Activated CD4-positive, alpha-beta memory T cell treated with anti-CD3 and anti-CD28 coated beads, Interleukin-2, amount 10 ng/mL, durations not matched to agents 7 days and 5 days (primary cell): ENCODE data around the gene CECR2. TPM values are rescaled to one million over a fixed set of nuclear protein-coding genes. Genes with fewer than 3 reads are reported as not detected.
"Not testable (repeated sequence)": the region's sequence is repeated elsewhere in the genome, so short reads cannot be mapped to it uniquely, and the experiment has no call there.

Experiments
- CTCF ChIA-PET: fragments of 350-600 bp; sonication (Branson Sonifier 250); formaldehyde crosslinking; loops from one replicate; lab custom pipeline; 2021; ENCODE audit warnings: antibody characterized with exemption, inconsistent platforms; lab: Charles Lee
- POLR2A ChIA-PET: fragments of 350-600 bp; sonication (Branson Sonifier 250); formaldehyde crosslinking; loops from one replicate; lab custom pipeline; 2021; ENCODE audit warnings: antibody characterized with exemption; lab: Charles Lee
- DNase-seq: peaks from one replicate; pipeline ENCODE4 v3.0.0-alpha.2; 2020
- H3K27ac Mint-ChIP-seq: one replicate; pipeline ENCODE4 v1.8.0; 2021; ENCODE audit warnings: mild to moderate bottlenecking, mixed read lengths
- H3K27me3 Mint-ChIP-seq: one replicate; pipeline ENCODE4 v1.8.0; 2021; ENCODE audit warnings: mixed read lengths
- H3K36me3 Mint-ChIP-seq: one replicate; pipeline ENCODE4 v1.8.0; 2021; ENCODE audit warnings: low read depth, mixed read lengths
- H3K4me1 Mint-ChIP-seq: one replicate; pipeline ENCODE4 v1.8.0; 2021; ENCODE audit warnings: mixed read lengths
- H3K4me3 Mint-ChIP-seq: one replicate; pipeline ENCODE4 v1.8.0; 2021; ENCODE audit warnings: mild to moderate bottlenecking, mixed read lengths
- H3K9me3 Mint-ChIP-seq: one replicate; pipeline ENCODE4 v1.8.0; 2021; ENCODE audit warnings: mixed read lengths
- total RNA-seq, 2 experiments: library from RNA; stranded (reverse); gene quantifications; one replicate each; pipeline ENCODE4 v1.2.3, GENCODE V29; 2021

CECR2 gene
- total RNA-seq, 2 experiments from 2014 or later = 0.05 TPM; not detected in 1

- H3K36me3 Mint-ChIP-seq, DNase-seq, H3K27ac Mint-ChIP-seq, H3K9me3 Mint-ChIP-seq, CTCF ChIA-PET, H3K4me1 Mint-ChIP-seq, H3K4me3 Mint-ChIP-seq, POLR2A ChIA-PET: not testable (repeated sequence)
- peaks cover 16% of the 10 kb centered on the region for H3K27me3 Mint-ChIP-seq
These were observed 58.3 kb downstream of the CECR2 start for GRCh38 chr22:17427528-17427927.

- CTCF ChIA-PET = interaction anchor here (2.1 kb wide), 1 partner anchor 258 kb away, joined by 6 read pairs; no protein-coding TSS in a partner anchor
- no peak for DNase-seq
- no peaks in the 10 kb centered on the region for H3K9me3 Mint-ChIP-seq
- H3K36me3 Mint-ChIP-seq = no peaks in the 10 kb centered on the region
- peaks cover 16% of the 10 kb centered on the region for H3K27me3 Mint-ChIP-seq
- no peak overlapping the region for H3K27ac Mint-ChIP-seq
- peaks cover 5% of the 10 kb centered on the region for H3K4me1 Mint-ChIP-seq
- POLR2A ChIA-PET = no interaction called here
- H3K4me3 Mint-ChIP-seq = no peak overlapping the region
These were observed 60.3 kb downstream of the CECR2 start for GRCh38 chr22:17429516-17429915.

GRCh38 chr22:17430412-17430811, 61.2 kb downstream of the CECR2 start:
- DNase-seq = no peak
- Mint-ChIP-seq H3K27me3 (peaks cover 19% of the 10 kb centered on the region), H3K4me1 (peaks cover 5% of the 10 kb centered on the region), H3K27ac (no peak overlapping the region), H3K36me3 (no peaks in the 10 kb centered on the region), H3K9me3 (no peaks in the 10 kb centered on the region), H3K4me3 (no peak overlapping the region)
- POLR2A ChIA-PET = interaction anchor here (1.2 kb wide), 1 partner anchor 16 kb away, joined by 3 read pairs; no protein-coding TSS in a partner anchor
- CTCF ChIA-PET = interaction anchor here (0.5 to 2.1 kb wide), 3 partner anchors 14 to 259 kb away, joined by 3 to 6 read pairs (median 3); no protein-coding TSS in a partner anchor

- H3K9me3 Mint-ChIP-seq = no peaks in the 10 kb centered on the region
- no peaks in the 10 kb centered on the region for H3K36me3 Mint-ChIP-seq
- peaks cover 15% of the 10 kb centered on the region for H3K27me3 Mint-ChIP-seq
- H3K4me1 Mint-ChIP-seq = peaks cover 5% of the 10 kb centered on the region
- no peak for DNase-seq
- ChIA-PET CTCF (interaction anchor here (0.5 to 2.1 kb wide), 3 partner anchors 15 to 259 kb away, joined by 3 to 6 read pairs (median 3); no protein-coding TSS in a partner anchor), POLR2A (interaction anchor here (1.2 kb wide), 1 partner anchor 15 kb away, joined by 3 read pairs; no protein-coding TSS in a partner anchor)
- no peak overlapping the region for H3K4me3 Mint-ChIP-seq
- H3K27ac Mint-ChIP-seq = no peak overlapping the region
These were observed 61.9 kb downstream of the CECR2 start for GRCh38 chr22:17431179-17431578.

GRCh38 chr22:17434856-17435255, 65.6 kb downstream of the CECR2 start:
- Mint-ChIP-seq H3K9me3 (no peaks in the 10 kb centered on the region), H3K27ac (no peak overlapping the region), H3K27me3 (peaks cover 13% of the 10 kb centered on the region), H3K4me3 (no peak overlapping the region), H3K4me1 (peaks cover 5% of the 10 kb centered on the region), H3K36me3 (no peaks in the 10 kb centered on the region)
- no peak for DNase-seq
- ChIA-PET CTCF (no interaction called here), POLR2A (no interaction called here)

- Mint-ChIP-seq H3K36me3 (no peaks in the 10 kb centered on the region), H3K4me1 (peaks cover 5% of the 10 kb centered on the region), H3K27ac (no peak overlapping the region), H3K9me3 (no peaks in the 10 kb centered on the region), H3K27me3 (peaks cover 13% of the 10 kb centered on the region), H3K4me3 (no peak overlapping the region)
- POLR2A ChIA-PET = no interaction called here
- CTCF ChIA-PET = no interaction called here
- no peak for DNase-seq
These were observed 66.1 kb downstream of the CECR2 start for GRCh38 chr22:17435375-17435774.

- no peak for DNase-seq
These were observed 67.2 kb downstream of the CECR2 start for GRCh38 chr22:17436382-17436980.

GRCh38 chr22:17436981-17437412, 67.7 kb downstream of the CECR2 start:
- POLR2A ChIA-PET = no interaction called here
- CTCF ChIA-PET = interaction anchor here (1.2 kb wide), 1 partner anchor 265 kb away, joined by 4 read pairs; no protein-coding TSS in a partner anchor
- Mint-ChIP-seq H3K9me3 (no peaks in the 10 kb centered on the region), H3K27me3 (peaks cover 13% of the 10 kb centered on the region), H3K27ac (no peak overlapping the region), H3K36me3 (no peaks in the 10 kb centered on the region), H3K4me3 (no peak overlapping the region), H3K4me1 (no peaks in the 10 kb centered on the region)
- DNase-seq = no peak

More at GRCh38 chr22:17436382-17436980, 67.2 kb downstream of the CECR2 start:
- ChIA-PET POLR2A (no interaction called here), CTCF (interaction anchor here (1.2 kb wide), 1 partner anchor 264 kb away, joined by 4 read pairs; no protein-coding TSS in a partner anchor)
- H3K4me1 Mint-ChIP-seq = no peaks in the 10 kb centered on the region
- no peaks in the 10 kb centered on the region for H3K9me3 Mint-ChIP-seq
- no peaks in the 10 kb centered on the region for H3K36me3 Mint-ChIP-seq
- no peak overlapping the region for H3K27ac Mint-ChIP-seq
- peaks cover 9% of the 10 kb centered on the region for H3K27me3 Mint-ChIP-seq
- no peak overlapping the region for H3K4me3 Mint-ChIP-seq

- H3K36me3 Mint-ChIP-seq = no peaks in the 10 kb centered on the region
These were observed 68.8 kb downstream of the CECR2 start for GRCh38 chr22:17438026-17438425.

GRCh38 chr22:17441326-17441725, 72.1 kb downstream of the CECR2 start:
- no peaks in the 10 kb centered on the region for H3K9me3 Mint-ChIP-seq
- CTCF ChIA-PET = interaction anchor here (0.6 kb wide), 1 partner anchor 388 kb away, joined by 3 read pairs; no protein-coding TSS in a partner anchor
- no peak for DNase-seq
- H3K27ac Mint-ChIP-seq = no peak overlapping the region
- POLR2A ChIA-PET = no interaction called here
- H3K36me3 Mint-ChIP-seq = no peaks in the 10 kb centered on the region
- no peak overlapping the region for H3K4me3 Mint-ChIP-seq
- no peaks in the 10 kb centered on the region for H3K4me1 Mint-ChIP-seq
- peaks cover 13% of the 10 kb centered on the region for H3K27me3 Mint-ChIP-seq

More at GRCh38 chr22:17438026-17438425, 68.8 kb downstream of the CECR2 start:
- H3K9me3 Mint-ChIP-seq = no peaks in the 10 kb centered on the region
- H3K27me3 Mint-ChIP-seq = peaks cover 14% of the 10 kb centered on the region
- no peak for DNase-seq
- CTCF ChIA-PET = no interaction called here
- no peaks in the 10 kb centered on the region for H3K4me1 Mint-ChIP-seq
- POLR2A ChIA-PET = no interaction called here
- no peak overlapping the region for H3K4me3 Mint-ChIP-seq
- H3K27ac Mint-ChIP-seq = no peak overlapping the region

- no peak overlapping the region for H3K4me3 Mint-ChIP-seq
These were observed 74.3 kb downstream of the CECR2 start for GRCh38 chr22:17443405-17444203.

GRCh38 chr22:17444204-17444504, 74.9 kb downstream of the CECR2 start:
- H3K9me3 Mint-ChIP-seq = no peaks in the 10 kb centered on the region
- DNase-seq = no peak
- H3K27ac Mint-ChIP-seq = no peak overlapping the region
- peaks cover 6% of the 10 kb centered on the region for H3K27me3 Mint-ChIP-seq
- no peak overlapping the region for H3K4me3 Mint-ChIP-seq
- no peaks in the 10 kb centered on the region for H3K36me3 Mint-ChIP-seq
- no peaks in the 10 kb centered on the region for H3K4me1 Mint-ChIP-seq
- ChIA-PET CTCF (no interaction called here), POLR2A (no interaction called here)

More at GRCh38 chr22:17443405-17444203, 74.3 kb downstream of the CECR2 start:
- H3K27ac Mint-ChIP-seq = no peak overlapping the region
- peaks cover 6% of the 10 kb centered on the region for H3K27me3 Mint-ChIP-seq
- ChIA-PET POLR2A (no interaction called here), CTCF (no interaction called here)
- no peaks in the 10 kb centered on the region for H3K36me3 Mint-ChIP-seq
- DNase-seq = no peak
- no peaks in the 10 kb centered on the region for H3K4me1 Mint-ChIP-seq
- H3K9me3 Mint-ChIP-seq = no peaks in the 10 kb centered on the region

- CTCF ChIA-PET = no interaction called here
- POLR2A ChIA-PET = interaction anchor here (1.3 kb wide), 1 partner anchor 16 kb away, joined by 3 read pairs; no protein-coding TSS in a partner anchor
These were observed 77.4 kb downstream of the CECR2 start for GRCh38 chr22:17446698-17447097.

More at GRCh38 chr22:17446698-17447097, 77.4 kb downstream of the CECR2 start:
- Mint-ChIP-seq H3K27me3 (peaks cover 6% of the 10 kb centered on the region), H3K4me3 (no peak overlapping the region), H3K4me1 (peaks cover 2% of the 10 kb centered on the region), H3K9me3 (no peaks in the 10 kb centered on the region), H3K27ac (no peak overlapping the region), H3K36me3 (no peaks in the 10 kb centered on the region)
- no peak for DNase-seq
